ENCODE results near the gene MYH14.

Gene MYH14

GRCh38 chr19:50203281-50204080 lies at the start of gene MYH14:
MYH14 (plus strand) TSS chr19:50203622; CDS start chr19:50210366, 6,744 bp downstream.
- DNase-seq: peak; percentile 56

- DNase-seq: no peak
These were observed 48.9 kb upstream of the MYH14 start for GRCh38 chr19:50154529-50154928.

GRCh38 chr19:50155520-50156109 lies 47.8 kb upstream of the MYH14 start:
- DNase-seq: no peak

- no peak for DNase-seq
These were observed 44.8 kb upstream of the MYH14 start for GRCh38 chr19:50158577-50158976.

- DNase-seq: no peak
These were observed 44.3 kb upstream of the MYH14 start for GRCh38 chr19:50159078-50159477.

- DNase-seq: no peak
These were observed 40.4 kb upstream of the MYH14 start, which contains the start of gene IZUMO2 for GRCh38 chr19:50162988-50163387. IZUMO2 (minus strand) TSS chr19:50163281; CDS start chr19:50163194, 87 bp downstream.

GRCh38 chr19:50167314-50167721 lies 36.1 kb upstream of the MYH14 start:
- no peak for DNase-seq

GRCh38 chr19:50171752-50172151 lies 31.7 kb upstream of the MYH14 start:
- no peak for DNase-seq

GRCh38 chr19:50172726-50173125 lies 30.7 kb upstream of the MYH14 start:
- no peak for DNase-seq

GRCh38 chr19:50173127-50173526 lies 30.3 kb upstream of the MYH14 start:
- no peak for DNase-seq

- DNase-seq: no peak
These were observed 29.2 kb upstream of the MYH14 start for GRCh38 chr19:50174100-50174793.

GRCh38 chr19:50175924-50176323 lies 27.5 kb upstream of the MYH14 start:
- DNase-seq: no peak

GRCh38 chr19:50176775-50177174 lies 26.6 kb upstream of the MYH14 start:
- DNase-seq: no peak

GRCh38 chr19:50178320-50178719 lies 25.1 kb upstream of the MYH14 start:
- no peak for DNase-seq

GRCh38 chr19:50178859-50179537 lies 24.4 kb upstream of the MYH14 start:
- DNase-seq: no peak

GRCh38 chr19:50181121-50181520 lies 22.3 kb upstream of the MYH14 start:
- no peak for DNase-seq

GRCh38 chr19:50184196-50184595 lies 19.2 kb upstream of the MYH14 start:
- DNase-seq: no peak

GRCh38 chr19:50187937-50188336 lies 15.5 kb upstream of the MYH14 start:
- no peak for DNase-seq

GRCh38 chr19:50189331-50189730 lies 14.1 kb upstream of the MYH14 start:
- no peak for DNase-seq

GRCh38 chr19:50190439-50190891 lies 13.0 kb upstream of the MYH14 start:
- no peak for DNase-seq

GRCh38 chr19:50191216-50191615 lies 12.2 kb upstream of the MYH14 start:
- DNase-seq: no peak

- DNase-seq: no peak
These were observed 10.8 kb upstream of the MYH14 start for GRCh38 chr19:50192463-50193211.

Measured in hematopoietic multipotent progenitor cell treated with erythropoietin and hydrocortisone succinate and interleukin-3 and kit ligand, for 4 days (in vitro differentiated cells).